ENCODE results near the gene SCD5. TPM values are rescaled to one million over a fixed set of nuclear protein-coding genes. Genes with fewer than 3 reads are reported as not detected.

The SCD5 gene
- total and polyA plus RNA-seq, 2 of the 13 experiments (the other 11 are each of a cell fraction or from before 2014, with no cell fraction given), result not detected

DNA sequence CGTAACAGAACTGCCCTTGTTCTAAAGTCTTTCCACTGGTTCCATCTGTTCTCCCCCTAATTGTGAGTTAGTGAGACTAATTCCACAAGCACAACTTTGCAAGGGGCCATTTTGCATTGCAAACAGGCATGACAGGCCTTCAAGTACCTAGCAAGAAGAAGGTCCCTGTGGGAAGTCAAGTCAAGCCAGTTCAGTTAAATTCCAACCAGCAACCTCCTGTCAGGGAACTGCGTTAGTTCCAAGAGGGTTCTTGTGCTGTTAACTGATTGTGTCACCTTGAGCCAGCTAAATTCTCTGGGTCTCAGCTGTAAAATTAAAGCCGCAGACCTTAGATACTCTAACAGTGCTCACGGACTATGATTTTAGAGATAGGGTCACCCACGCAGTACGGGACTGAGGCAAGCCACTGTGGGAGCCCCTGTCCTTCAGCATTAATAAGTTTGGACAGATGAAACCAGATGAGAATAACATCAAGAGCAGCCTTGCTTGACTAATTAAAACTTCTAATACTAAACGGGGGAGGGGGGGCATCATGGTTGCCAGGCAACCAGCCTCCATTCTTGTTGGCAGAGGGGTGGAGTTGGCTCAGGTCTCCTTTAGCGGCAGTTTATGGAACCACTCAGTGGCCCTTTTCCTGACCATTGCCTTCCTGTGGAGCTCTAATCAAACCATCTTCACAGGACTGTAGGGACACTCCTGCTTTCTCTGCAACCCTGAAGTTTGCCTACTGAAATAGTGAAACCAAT lies 212.7 kb downstream of the SCD5 start (continued):
- TF ChIP-seq LCORL (IDR thresholded peaks at IDR 0.05) (no peak), LCORL (CRISPR knock-in tag; IDR thresholded peaks at IDR 0.05) (no peak), ZBTB8A (CRISPR knock-in tag; IDR thresholded peaks at IDR 0.05; ENCODE audit: borderline replicate concordance, low read depth) (no peak), XRCC5 (optimal IDR thresholded peaks at IDR 0.05; ENCODE audit: low read length) (no peak), TP53 (CRISPR knock-in tag; conservative IDR thresholded peaks at IDR 0.05) (no peak)
- TF ChIP-seq, protein P1, sequence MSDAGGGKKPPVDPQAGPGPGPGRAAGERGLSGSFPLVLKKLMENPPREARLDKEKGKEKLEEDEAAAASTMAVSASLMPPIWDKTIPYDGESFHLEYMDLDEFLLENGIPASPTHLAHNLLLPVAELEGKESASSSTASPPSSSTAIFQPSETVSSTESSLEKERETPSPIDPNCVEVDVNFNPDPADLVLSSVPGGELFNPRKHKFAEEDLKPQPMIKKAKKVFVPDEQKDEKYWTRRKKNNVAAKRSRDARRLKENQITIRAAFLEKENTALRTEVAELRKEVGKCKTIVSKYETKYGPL (CRISPR knock-in tag; IDR thresholded peaks at IDR 0.05), result no peak

DNA sequence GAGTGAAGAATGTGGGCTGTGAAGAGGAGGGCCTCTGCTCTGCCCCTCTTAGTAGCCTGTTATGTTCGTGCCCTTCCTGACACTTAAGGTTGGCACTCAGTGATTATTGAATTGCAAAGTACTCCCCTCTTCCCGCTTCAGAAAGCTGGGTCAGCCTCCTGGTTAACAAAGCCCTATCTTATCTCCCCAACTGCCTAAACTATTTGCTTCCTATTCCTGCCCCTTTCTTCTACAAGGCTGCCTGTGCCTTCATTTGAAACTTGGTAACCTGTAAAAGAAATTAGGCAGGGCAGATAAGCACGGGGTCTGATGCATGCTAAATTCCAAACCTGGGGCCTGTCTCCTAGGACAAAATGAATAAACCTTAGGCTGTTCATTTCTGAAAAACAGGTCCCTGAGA lies 213.7 kb downstream of the SCD5 start:
- Histone ChIP-seq H3K4me1 (ENCODE audit: insufficient read depth, low read length) (peaks cover 22% of the 10 kb centered on the region), H2AFZ (ENCODE audit: low read length) (no peak overlapping the region), H3K4me3 (replicated peaks in 1 of 3; ENCODE audit: insufficient read depth in 1 of 3, low read depth in 2 of 3, low read length in 3 of 3) (no peak overlapping the region), H3K27me3 (ENCODE audit: control insufficient read depth in 1 of 2, insufficient read depth in 2 of 2, low read length in 2 of 2) (peaks cover 0 to 2% of the 10 kb centered on the region in 2 experiments; a peak in 1 of 5 replicates), H3K9me3 (ENCODE audit: low read length) (no peaks in the 10 kb centered on the region), H3K27ac (ENCODE audit: extremely low read length, insufficient read depth, low read length) (no peak overlapping the region), H3K36me3 (replicated peaks in 1 of 2; ENCODE audit: control insufficient read depth in 1 of 2, insufficient read depth in 2 of 2, low read length in 2 of 2) (no peaks in the 10 kb centered on the region), H4K20me1 (ENCODE audit: insufficient read depth, low read length) (no peaks in the 10 kb centered on the region), H3K4me2 (ENCODE audit: low read depth, low read length) (no peak overlapping the region), H3K9ac (ENCODE audit: insufficient read depth, low read depth, low read length) (no peak overlapping the region), H3K79me2 (ENCODE audit: insufficient read depth, low read length) (no peaks in the 10 kb centered on the region)
- WGBS (ENCODE audit: low lambda C conversion rate), result 6% methylated on average over 3 of the region's 3 CpGs
- POLR2A ChIA-PET, result no interaction called here
- FAIRE-seq (no peak), ATAC-seq (no peak), DNase-seq (ENCODE audit: low spot score) (no peak)
- intact Hi-C loops (cut with micrococcal nuclease; ENCODE audit: unreplicated experiment) (no loop called here), in situ Hi-C loops (cut with HindIII; ENCODE audit: extremely low pct_ligation_motif_present, low pct_unique_long_range_greater_than_20kb) (no loop called here)
- no TSS peak for BruUV-seq (replicated peaks)
- CTCF ChIA-PET (ENCODE audit: low intra/inter-chr PET ratio, low total read pairs), result no interaction called here
- no peak for TF ChIP-seq ZNF446 (CRISPR knock-in tag; IDR thresholded peaks at IDR 0.05)
- TF ChIP-seq ZFP36 (IDR thresholded peaks at IDR 0.05; ENCODE audit: borderline replicate concordance, low read depth, low read length, partially characterized antibody), result no peak
- TF ChIP-seq, protein P2, sequence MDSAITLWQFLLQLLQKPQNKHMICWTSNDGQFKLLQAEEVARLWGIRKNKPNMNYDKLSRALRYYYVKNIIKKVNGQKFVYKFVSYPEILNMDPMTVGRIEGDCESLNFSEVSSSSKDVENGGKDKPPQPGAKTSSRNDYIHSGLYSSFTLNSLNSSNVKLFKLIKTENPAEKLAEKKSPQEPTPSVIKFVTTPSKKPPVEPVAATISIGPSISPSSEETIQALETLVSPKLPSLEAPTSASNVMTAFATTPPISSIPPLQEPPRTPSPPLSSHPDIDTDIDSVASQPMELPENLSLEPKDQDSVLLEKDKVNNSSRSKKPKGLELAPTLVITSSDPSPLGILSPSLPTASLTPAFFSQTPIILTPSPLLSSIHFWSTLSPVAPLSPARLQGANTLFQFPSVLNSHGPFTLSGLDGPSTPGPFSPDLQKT (CRISPR knock-in tag; IDR thresholded peaks at IDR 0.05; ENCODE audit: borderline replicate concordance), result no peak
- TF ChIP-seq, protein P3, sequence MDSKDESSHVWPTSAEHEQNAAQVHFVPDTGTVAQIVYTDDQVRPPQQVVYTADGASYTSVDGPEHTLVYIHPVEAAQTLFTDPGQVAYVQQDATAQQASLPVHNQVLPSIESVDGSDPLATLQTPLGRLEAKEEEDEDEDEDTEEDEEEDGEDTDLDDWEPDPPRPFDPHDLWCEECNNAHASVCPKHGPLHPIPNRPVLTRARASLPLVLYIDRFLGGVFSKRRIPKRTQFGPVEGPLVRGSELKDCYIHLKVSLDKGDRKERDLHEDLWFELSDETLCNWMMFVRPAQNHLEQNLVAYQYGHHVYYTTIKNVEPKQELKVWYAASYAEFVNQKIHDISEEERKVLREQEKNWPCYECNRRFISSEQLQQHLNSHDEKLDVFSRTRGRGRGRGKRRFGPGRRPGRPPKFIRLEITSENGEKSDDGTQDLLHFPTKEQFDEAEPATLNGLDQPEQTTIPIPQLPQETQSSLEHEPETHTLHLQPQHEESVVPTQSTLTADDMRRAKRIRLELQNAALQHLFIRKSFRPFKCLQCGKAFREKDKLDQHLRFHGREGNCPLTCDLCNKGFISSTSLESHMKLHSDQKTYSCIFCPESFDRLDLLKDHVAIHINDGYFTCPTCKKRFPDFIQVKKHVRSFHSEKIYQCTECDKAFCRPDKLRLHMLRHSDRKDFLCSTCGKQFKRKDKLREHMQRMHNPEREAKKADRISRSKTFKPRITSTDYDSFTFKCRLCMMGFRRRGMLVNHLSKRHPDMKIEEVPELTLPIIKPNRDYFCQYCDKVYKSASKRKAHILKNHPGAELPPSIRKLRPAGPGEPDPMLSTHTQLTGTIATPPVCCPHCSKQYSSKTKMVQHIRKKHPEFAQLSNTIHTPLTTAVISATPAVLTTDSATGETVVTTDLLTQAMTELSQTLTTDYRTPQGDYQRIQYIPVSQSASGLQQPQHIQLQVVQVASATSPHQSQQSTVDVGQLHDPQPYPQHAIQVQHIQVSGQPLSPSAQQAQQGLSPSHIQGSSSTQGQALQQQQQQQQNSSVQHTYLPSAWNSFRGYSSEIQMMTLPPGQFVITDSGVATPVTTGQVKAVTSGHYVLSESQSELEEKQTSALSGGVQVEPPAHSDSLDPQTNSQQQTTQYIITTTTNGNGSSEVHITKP (CRISPR knock-in tag; IDR thresholded peaks at IDR 0.05; ENCODE audit: low read depth), result no peak
- TF ChIP-seq TOPORS (CRISPR knock-in tag; IDR thresholded peaks at IDR 0.05), result no peak
- TF ChIP-seq, protein P4, sequence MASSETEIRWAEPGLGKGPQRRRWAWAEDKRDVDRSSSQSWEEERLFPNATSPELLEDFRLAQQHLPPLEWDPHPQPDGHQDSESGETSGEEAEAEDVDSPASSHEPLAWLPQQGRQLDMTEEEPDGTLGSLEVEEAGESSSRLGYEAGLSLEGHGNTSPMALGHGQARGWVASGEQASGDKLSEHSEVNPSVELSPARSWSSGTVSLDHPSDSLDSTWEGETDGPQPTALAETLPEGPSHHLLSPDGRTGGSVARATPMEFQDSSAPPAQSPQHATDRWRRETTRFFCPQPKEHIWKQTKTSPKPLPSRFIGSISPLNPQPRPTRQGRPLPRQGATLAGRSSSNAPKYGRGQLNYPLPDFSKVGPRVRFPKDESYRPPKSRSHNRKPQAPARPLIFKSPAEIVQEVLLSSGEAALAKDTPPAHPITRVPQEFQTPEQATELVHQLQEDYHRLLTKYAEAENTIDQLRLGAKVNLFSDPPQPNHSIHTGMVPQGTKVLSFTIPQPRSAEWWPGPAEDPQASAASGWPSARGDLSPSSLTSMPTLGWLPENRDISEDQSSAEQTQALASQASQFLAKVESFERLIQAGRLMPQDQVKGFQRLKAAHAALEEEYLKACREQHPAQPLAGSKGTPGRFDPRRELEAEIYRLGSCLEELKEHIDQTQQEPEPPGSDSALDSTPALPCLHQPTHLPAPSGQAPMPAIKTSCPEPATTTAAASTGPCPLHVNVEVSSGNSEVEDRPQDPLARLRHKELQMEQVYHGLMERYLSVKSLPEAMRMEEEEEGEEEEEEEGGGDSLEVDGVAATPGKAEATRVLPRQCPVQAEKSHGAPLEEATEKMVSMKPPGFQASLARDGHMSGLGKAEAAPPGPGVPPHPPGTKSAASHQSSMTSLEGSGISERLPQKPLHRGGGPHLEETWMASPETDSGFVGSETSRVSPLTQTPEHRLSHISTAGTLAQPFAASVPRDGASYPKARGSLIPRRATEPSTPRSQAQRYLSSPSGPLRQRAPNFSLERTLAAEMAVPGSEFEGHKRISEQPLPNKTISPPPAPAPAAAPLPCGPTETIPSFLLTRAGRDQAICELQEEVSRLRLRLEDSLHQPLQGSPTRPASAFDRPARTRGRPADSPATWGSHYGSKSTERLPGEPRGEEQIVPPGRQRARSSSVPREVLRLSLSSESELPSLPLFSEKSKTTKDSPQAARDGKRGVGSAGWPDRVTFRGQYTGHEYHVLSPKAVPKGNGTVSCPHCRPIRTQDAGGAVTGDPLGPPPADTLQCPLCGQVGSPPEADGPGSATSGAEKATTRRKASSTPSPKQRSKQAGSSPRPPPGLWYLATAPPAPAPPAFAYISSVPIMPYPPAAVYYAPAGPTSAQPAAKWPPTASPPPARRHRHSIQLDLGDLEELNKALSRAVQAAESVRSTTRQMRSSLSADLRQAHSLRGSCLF (CRISPR knock-in tag; IDR thresholded peaks at IDR 0.05; ENCODE audit: borderline replicate concordance), result no peak
